Measurements from ENCODE around the gene NUBP1. TPM values are rescaled to one million over a fixed set of nuclear protein-coding genes. Genes with fewer than 3 reads are reported as not detected.

NUBP1 gene
- polyA plus RNA-seq, 1 donor (not counting 4 experiments of a cell fraction or from before 2014, with no cell fraction given), result 22.2 TPM

- dilution Hi-C loops (cut with MboI; ENCODE audit: extremely low pct_ligation_motif_present, low sequenced_read_pairs), result loop anchor here (25.0 kb wide), 1 partner anchor 169 kb away; no protein-coding TSS in a partner anchor
- DNase-seq (ENCODE audit: low read depth, low spot score) (no peak), FAIRE-seq (no peak)
- peaks cover 0 to 2% of the 10 kb centered on the region in 2 experiments for H3K36me3 ChIP-seq (ENCODE audit: control insufficient read depth in 2 of 2, extremely low read depth in 1 of 2, insufficient read depth in 2 of 2, low read length in 2 of 2)
- H3K27me3 ChIP-seq (ENCODE audit: control insufficient read depth, extremely low read depth, insufficient read depth, low read length), result no peaks in the 10 kb centered on the region
- H3K4me3 ChIP-seq (ENCODE audit: control insufficient read depth in 2 of 3, extremely low read depth in 1 of 3, insufficient read depth in 2 of 3, low read depth in 1 of 3, low read length in 3 of 3), result peak overlapping the region; percentile 71 to 84 (median 75)
- no peaks in the 10 kb centered on the region for H3K79me2 ChIP-seq (ENCODE audit: control insufficient read depth, insufficient read depth, low read length)
- TF ChIP-seq CTCF (optimal IDR thresholded peaks at IDR 0.05 in 1 of 3, IDR thresholded peaks at IDR 0.05 in 1 of 3, conservative IDR thresholded peaks at IDR 0.05 in 1 of 3; ENCODE audit: extremely low read depth in 1 of 3, insufficient read depth in 2 of 3, low read length in 3 of 3) (no peak), EZH2 (IDR thresholded peaks at IDR 0.05; ENCODE audit: low read length) (no peak)
- H3K4me1 ChIP-seq (ENCODE audit: control insufficient read depth, extremely low read depth, insufficient read depth, low read length), result peaks cover 13% of the 10 kb centered on the region
- H3K27ac ChIP-seq (ENCODE audit: control insufficient read depth, insufficient read depth, low read length), result peak overlapping the region; percentile 92
- H3K9me3 ChIP-seq (ENCODE audit: control insufficient read depth, low read depth, low read length), result no peaks in the 10 kb centered on the region
- H4K20me1 ChIP-seq (ENCODE audit: control insufficient read depth, extremely low read depth, insufficient read depth, low read length), result no peaks in the 10 kb centered on the region
- peak overlapping the region; percentile 96 for H2AFZ ChIP-seq (ENCODE audit: control insufficient read depth, low read length)
- H3K9me1 ChIP-seq (ENCODE audit: control insufficient read depth, extremely low read depth, insufficient read depth, low read length), result no peaks in the 10 kb centered on the region
- peak overlapping the region; percentile 96 for H3K9ac ChIP-seq (ENCODE audit: control insufficient read depth, extremely low read depth, insufficient read depth, low read length)
- H3K4me2 ChIP-seq (ENCODE audit: control insufficient read depth, extremely low read depth, insufficient read depth, low read depth, low read length), result peak overlapping the region; percentile 78
Observed at GRCh38 chr16:10743227-10743609, 424 bp upstream of the NUBP1 start.

- DNase-seq (ENCODE audit: low read depth, low spot score) (no peak), FAIRE-seq (no peak)
- peak overlapping the region; percentile 22 for H3K27ac ChIP-seq (ENCODE audit: control insufficient read depth, insufficient read depth, low read length)
- H3K79me2 ChIP-seq (ENCODE audit: control insufficient read depth, insufficient read depth, low read length), result no peaks in the 10 kb centered on the region
- peak overlapping the region; percentile 60 to 71 (median 62) for H3K4me3 ChIP-seq (ENCODE audit: control insufficient read depth in 2 of 3, extremely low read depth in 1 of 3, insufficient read depth in 2 of 3, low read depth in 1 of 3, low read length in 3 of 3)
- no peaks in the 10 kb centered on the region for H3K9me1 ChIP-seq (ENCODE audit: control insufficient read depth, extremely low read depth, insufficient read depth, low read length)
- no peaks in the 10 kb centered on the region for H4K20me1 ChIP-seq (ENCODE audit: control insufficient read depth, extremely low read depth, insufficient read depth, low read length)
- dilution Hi-C loops (cut with MboI; ENCODE audit: extremely low pct_ligation_motif_present, low sequenced_read_pairs), result loop anchor here (25.0 kb wide), 1 partner anchor 168 kb away; no protein-coding TSS in a partner anchor
- peaks cover 8% of the 10 kb centered on the region for H3K4me1 ChIP-seq (ENCODE audit: control insufficient read depth, extremely low read depth, insufficient read depth, low read length)
- H3K27me3 ChIP-seq (ENCODE audit: control insufficient read depth, extremely low read depth, insufficient read depth, low read length), result no peaks in the 10 kb centered on the region
- H3K4me2 ChIP-seq (ENCODE audit: control insufficient read depth, extremely low read depth, insufficient read depth, low read depth, low read length), result peak overlapping the region; percentile 83
- H2AFZ ChIP-seq (ENCODE audit: control insufficient read depth, low read length), result peak overlapping the region; percentile 63
- no peak for TF ChIP-seq CTCF (optimal IDR thresholded peaks at IDR 0.05 in 1 of 3, IDR thresholded peaks at IDR 0.05 in 1 of 3, conservative IDR thresholded peaks at IDR 0.05 in 1 of 3; ENCODE audit: extremely low read depth in 1 of 3, insufficient read depth in 2 of 3, low read length in 3 of 3)
- H3K9ac ChIP-seq (ENCODE audit: control insufficient read depth, extremely low read depth, insufficient read depth, low read length), result peak overlapping the region; percentile 54
- H3K36me3 ChIP-seq (ENCODE audit: control insufficient read depth in 2 of 2, extremely low read depth in 1 of 2, insufficient read depth in 2 of 2, low read length in 2 of 2), result peaks cover 0 to 2% of the 10 kb centered on the region in 2 experiments
- no peaks in the 10 kb centered on the region for H3K9me3 ChIP-seq (ENCODE audit: control insufficient read depth, low read depth, low read length)
Observed at GRCh38 chr16:10744370-10745030, 858 bp downstream of the NUBP1 start.
